GM12865 (cell line): ENCODE measurements around the gene AKR1B1.

Experiments
- DNase-seq: peaks from one replicate; pipeline ENCODE4 v3.0.0; 2010; ENCODE audit warnings: low read depth
- H3K4me3 ChIP-seq: 2 replicates; pipeline ENCODE4 v1.5.1; 2011; ENCODE audit warnings: mild to moderate bottlenecking, low read depth, low read length, control low read depth
- TF ChIP-seq, protein P1 (sequence below): IDR thresholded peaks from 2 replicates; pipeline ENCODE4 v1.5.1; 2011; ENCODE audit warnings: low read length, control low read depth, low read depth, inconsistent platforms; ENCODE audit not compliant: insufficient read depth; ENCODE audit errors: missing control alignments

The AKR1B1 gene

DNA sequence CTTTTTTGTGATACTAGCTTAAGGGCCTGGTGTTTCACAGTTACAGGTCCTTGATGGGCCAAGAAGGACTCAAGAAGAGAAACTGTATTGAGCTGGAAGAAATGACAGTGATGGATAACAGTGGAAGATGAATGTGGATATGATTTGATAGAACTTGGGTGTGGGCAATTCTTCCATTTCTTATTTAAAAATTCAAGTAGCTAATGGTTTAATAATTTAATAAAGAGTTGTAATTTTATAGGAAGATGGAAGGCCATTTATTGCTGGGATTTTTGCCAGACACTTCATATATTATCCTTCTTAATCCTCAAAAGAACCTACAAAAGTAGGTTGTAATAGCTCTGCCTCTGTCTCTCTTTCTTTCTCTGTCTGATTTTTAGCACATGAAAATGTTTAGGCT, 21.3 kb upstream of the AKR1B1 start:
- no peak for DNase-seq
- TF ChIP-seq, protein P1, sequence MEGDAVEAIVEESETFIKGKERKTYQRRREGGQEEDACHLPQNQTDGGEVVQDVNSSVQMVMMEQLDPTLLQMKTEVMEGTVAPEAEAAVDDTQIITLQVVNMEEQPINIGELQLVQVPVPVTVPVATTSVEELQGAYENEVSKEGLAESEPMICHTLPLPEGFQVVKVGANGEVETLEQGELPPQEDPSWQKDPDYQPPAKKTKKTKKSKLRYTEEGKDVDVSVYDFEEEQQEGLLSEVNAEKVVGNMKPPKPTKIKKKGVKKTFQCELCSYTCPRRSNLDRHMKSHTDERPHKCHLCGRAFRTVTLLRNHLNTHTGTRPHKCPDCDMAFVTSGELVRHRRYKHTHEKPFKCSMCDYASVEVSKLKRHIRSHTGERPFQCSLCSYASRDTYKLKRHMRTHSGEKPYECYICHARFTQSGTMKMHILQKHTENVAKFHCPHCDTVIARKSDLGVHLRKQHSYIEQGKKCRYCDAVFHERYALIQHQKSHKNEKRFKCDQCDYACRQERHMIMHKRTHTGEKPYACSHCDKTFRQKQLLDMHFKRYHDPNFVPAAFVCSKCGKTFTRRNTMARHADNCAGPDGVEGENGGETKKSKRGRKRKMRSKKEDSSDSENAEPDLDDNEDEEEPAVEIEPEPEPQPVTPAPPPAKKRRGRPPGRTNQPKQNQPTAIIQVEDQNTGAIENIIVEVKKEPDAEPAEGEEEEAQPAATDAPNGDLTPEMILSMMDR, result no peak
- H3K4me3 ChIP-seq, result no peak overlapping the region

DNA sequence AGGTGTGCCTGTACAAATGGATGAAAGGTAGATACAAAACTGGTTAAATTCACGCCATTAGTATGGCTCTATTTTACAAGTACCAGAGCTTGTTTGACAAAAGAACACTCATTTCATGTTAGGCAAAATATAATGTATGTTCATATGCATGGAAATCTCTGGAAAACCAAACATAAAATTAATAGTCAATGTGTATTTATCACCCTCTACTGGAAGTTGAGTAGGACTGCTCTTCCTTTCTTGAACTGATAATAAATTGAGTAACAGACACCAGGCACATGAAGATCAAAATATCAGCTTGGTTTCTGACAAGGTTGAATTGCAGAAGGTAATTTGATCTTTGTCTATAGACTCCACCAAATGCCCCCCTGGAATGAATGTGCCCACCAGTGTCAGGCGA, 19.8 kb upstream of the AKR1B1 start:
- H3K4me3 ChIP-seq, result no peak overlapping the region
- TF ChIP-seq, protein P1, result no peak
- DNase-seq, result no peak

DNA sequence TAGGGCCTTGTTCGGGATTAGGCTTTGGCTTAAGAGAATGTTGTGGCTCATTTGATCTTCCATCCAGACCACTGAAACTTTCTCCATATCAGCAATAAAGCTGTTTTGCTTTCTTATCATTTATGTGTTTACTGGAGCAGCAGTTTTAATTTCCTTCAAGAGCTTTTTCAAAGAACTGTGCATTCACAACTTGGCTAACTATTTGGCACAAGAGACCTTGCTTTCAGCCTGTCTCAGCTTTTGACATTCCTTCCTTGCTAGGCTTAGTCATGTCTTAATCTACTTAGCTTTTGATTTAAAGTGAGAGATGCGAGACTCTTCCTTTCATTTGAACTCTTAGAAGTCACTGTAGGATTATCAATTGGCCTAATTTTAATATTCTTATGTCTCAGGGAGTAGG, 19.1 kb upstream of the AKR1B1 start:
- TF ChIP-seq, protein P1, result no peak
- H3K4me3 ChIP-seq, result no peak overlapping the region
- DNase-seq, result no peak

DNA sequence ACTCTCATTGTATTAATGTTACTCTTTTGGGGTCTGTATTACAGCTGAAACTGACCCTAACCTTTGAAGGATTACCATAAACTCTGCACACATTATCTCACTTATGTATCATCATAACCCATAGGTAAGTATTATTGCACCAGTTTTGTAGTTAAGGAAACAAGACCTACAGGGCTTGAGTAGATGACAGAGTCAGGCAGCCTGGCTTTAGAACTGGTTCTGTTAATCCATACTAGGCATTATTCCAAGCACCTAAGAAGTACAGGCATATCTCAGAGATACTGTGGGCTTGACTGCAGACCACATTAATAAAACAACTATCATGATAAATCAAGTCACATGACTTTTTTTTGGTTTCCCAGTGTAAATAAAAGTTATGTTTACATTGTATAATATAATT, 17.1 kb upstream of the AKR1B1 start:
- DNase-seq, result no peak
- no peak overlapping the region for H3K4me3 ChIP-seq
- TF ChIP-seq, protein P1, result no peak

DNA sequence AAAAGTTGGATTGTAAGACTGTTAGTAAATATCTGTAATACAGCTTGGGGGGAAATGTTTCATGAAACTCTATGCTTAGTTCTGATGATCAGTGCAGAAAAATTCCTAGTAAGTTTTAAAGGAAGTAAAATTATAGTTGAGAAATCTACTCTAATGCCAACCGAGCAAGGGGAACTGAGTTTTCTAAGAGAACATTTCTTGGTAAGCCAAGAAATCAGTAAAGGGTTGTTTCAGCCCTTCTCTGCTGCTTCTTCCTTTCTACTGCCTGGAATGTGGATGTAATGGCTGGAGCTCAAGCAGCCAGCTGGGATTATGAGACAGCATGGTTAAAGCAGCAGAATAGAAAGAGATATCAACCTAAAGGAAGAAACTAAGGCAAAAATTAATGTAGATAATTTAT, 15.9 kb upstream of the AKR1B1 start:
- no peak overlapping the region for H3K4me3 ChIP-seq
- TF ChIP-seq, protein P1, result no peak
- DNase-seq, result no peak

DNA sequence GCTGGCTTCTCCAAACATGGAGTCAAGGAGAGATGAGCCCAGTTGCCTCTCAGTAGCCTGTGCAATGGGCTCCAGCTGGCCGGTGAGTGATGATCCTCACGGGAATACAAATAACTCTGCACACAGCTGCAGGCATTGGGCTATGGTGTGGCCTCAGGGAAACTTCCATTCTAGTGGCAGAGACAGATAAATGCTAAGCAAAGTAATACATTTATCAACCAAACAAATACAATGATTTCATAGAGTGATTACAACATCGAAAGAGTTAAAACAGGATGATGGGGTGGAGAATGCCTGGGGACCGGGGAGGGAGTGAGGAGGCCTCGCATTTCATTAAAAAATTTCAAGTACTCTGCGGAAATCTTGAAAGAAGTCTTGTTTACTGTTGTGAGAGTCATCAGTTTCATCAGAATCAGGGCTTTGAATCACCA, 15.0 kb upstream of the AKR1B1 start:
- TF ChIP-seq, protein P1, result no peak
- no peak for DNase-seq
- no peak overlapping the region for H3K4me3 ChIP-seq

DNA sequence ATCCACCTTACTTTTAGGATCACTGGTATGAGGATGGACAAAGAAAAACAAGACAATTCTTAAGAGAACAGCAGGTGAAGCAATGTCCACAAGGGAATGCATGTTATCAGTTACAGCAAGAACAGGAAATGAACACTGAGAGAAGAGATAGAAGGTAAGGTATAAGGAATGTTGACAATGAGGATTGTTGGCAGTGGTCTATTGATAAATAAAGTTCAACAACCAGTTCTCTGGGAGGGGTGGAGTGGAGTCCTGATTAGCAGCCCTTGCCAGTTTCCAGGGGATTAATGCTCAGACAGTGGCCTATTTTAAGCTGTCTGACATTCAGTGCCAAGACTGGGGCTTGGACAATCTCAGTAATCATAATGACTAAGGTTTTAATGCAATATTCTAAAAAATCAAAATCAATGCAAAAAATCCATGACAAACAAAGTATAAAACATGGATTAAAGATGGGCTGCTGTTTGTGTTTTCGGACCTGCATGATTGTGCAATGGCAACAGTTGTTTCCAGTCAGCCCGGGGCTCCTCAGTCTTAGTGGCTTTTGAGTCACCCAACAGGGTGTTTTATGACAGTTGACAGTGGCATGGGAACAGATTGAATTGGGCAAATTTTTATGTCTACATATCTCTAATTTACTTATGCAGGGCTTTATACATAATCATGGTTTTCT, 13.8 kb upstream of the AKR1B1 start:
- H3K4me3 ChIP-seq, result no peak overlapping the region
- no peak for DNase-seq
- TF ChIP-seq, protein P1, result no peak
